Epithelial cell of esophagus (primary cell): Measurements from ENCODE around the gene MYOG.
A peak's percentile ranks its signal among the peaks of the same experiment; 100 is the strongest.

Experiments
- DNase-seq: peaks from one replicate; pipeline ENCODE4 v3.0.0; 2010; ENCODE audit warnings: low read depth
- H3K4me3 ChIP-seq: 2 replicates; pipeline ENCODE4 v1.5.1; 2011; ENCODE audit warnings: mild to moderate bottlenecking, low read length, control low read depth
- TF ChIP-seq, protein P1 (sequence below): IDR thresholded peaks from 2 replicates; pipeline ENCODE4 v1.5.1; 2011; ENCODE audit warnings: low read depth, mild to moderate bottlenecking, low read length, control low read depth, inconsistent platforms; ENCODE audit not compliant: insufficient read depth; ENCODE audit errors: missing control alignments

MYOG gene

DNA sequence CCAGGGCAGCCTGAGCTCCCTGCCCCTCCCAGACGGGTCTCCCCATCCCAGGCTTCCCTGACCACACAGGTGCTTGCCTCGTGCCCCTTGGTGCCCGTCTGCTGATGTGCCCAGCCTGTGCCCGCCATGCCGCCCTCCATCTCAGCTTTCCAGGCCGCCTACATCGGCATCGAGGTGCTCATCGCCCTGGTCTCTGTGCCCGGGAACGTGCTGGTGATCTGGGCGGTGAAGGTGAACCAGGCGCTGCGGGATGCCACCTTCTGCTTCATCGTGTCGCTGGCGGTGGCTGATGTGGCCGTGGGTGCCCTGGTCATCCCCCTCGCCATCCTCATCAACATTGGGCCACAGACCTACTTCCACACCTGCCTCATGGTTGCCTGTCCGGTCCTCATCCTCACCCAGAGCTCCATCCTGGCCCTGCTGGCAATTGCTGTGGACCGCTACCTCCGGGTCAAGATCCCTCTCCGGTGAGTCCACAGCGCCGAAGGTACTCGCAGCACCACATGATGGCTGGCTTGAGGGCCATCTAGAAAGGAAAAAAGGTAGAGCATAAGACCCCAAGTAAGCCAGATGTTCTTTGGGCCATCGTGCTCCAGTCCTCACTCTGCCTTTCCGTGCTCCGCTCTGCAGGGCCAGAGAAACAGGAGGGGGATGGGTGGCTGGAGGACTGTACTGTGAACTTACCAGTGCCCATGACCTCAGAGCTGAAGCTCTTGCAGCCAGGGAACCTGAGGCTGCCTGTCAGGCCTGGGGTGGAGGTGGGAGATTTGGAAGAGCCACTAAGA is 43.1 kb upstream of the MYOG start:
- no peak overlapping the region for H3K4me3 ChIP-seq
- TF ChIP-seq, protein P1, sequence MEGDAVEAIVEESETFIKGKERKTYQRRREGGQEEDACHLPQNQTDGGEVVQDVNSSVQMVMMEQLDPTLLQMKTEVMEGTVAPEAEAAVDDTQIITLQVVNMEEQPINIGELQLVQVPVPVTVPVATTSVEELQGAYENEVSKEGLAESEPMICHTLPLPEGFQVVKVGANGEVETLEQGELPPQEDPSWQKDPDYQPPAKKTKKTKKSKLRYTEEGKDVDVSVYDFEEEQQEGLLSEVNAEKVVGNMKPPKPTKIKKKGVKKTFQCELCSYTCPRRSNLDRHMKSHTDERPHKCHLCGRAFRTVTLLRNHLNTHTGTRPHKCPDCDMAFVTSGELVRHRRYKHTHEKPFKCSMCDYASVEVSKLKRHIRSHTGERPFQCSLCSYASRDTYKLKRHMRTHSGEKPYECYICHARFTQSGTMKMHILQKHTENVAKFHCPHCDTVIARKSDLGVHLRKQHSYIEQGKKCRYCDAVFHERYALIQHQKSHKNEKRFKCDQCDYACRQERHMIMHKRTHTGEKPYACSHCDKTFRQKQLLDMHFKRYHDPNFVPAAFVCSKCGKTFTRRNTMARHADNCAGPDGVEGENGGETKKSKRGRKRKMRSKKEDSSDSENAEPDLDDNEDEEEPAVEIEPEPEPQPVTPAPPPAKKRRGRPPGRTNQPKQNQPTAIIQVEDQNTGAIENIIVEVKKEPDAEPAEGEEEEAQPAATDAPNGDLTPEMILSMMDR = no peak
- DNase-seq = no peak

DNA sequence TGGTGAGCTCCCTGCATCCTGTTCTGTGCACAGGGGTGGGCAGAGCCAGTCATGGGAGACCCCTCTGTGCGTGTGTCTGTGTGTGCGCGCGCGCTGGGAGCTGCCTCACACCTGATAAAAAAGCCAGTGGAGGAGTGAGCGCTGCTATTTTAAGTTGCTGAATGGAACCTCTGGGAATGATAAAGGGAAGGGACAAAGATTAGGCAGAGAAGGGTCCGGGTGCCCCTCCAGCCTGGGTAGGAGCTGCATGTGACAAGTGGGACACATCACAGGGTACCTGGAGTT is 42.6 kb upstream of the MYOG start:
- DNase-seq = no peak
- TF ChIP-seq, protein P1 = no peak
- peak overlapping the region; percentile 33 for H3K4me3 ChIP-seq

DNA sequence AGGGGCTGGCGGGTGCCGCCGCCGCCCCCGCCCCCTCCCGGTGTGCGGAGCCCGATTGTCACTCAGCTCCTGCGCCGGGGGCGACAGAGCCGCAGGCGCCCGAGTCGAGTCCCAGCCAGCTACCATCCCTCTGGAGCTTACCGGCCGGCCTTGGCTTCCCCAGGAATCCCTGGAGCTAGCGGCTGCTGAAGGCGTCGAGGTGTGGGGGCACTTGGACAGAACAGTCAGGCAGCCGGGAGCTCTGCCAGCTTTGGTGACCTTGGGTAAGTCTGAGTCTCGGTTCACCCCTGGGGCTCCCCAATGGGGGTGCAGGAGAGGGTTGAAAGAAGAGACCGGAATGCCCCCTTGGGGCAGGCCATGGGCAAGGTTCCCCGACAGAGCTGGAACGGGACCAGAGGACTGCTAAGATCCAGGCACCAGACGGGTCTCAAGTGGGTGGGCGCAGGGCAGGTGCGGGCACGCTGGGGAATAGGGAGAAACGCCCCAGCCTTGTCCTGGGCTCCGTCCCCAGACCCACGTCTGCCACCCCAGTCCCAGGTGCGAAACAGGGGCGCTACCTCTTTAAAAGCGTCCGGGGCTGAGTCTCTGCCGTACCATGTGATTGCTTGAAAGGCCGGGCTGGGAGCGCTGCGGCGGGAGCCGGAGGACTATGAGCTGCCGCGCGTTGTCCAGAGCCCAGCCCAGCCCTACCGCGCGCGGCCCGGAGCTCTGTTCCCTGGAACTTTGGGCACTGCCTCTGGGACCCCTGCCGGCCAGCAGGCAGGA is 42.0 kb upstream of the MYOG start, which contains the start of gene ADORA1:
Gene ADORA1 (plus strand): TSS at position 61 of the 765 bp plus-strand sequence. CDS start 1,116 bp downstream, outside the sequence.
- TF ChIP-seq, protein P1 = no peak
- H3K4me3 ChIP-seq = peak within 1 kb of the TSS; percentile 33
- DNase-seq = peak; percentile 65

DNA sequence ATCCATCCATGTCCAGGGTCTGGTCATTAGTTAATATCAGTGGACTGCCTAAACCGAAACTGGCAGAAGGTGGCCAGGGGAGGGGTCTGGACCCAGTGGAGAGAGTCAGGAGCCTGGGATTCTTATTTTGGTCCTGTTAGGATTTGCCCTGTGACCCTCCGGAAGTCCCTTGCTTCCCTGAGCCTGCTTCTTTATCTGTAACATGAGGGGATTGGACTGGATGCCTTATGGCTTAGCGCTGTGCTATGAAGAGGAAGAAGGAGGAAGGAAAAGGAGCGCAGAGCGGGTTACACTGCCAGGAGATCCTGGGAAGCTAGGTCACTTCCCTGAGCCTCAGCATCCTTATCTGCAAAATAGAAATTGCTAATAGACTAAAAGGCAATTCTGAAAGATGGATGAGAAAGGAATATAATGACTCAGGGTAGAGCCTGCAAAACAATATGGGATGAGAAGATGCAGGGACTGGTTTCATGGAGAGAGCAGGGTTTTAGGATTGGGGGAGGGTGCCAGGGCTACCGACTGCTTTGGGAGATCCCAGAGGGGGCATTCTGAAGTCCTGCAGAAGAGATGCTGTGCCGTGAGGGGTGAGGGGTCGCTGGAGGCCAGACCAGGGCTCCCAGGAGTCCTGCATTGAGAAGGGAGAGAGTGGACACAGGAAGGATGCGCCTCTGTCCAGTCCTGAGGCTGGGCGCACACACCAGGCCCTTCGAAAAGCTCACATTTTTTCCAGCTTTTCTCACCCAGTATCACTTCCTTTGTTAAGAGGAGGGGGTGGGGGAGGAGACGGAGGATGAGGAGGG is 41.3 kb upstream of the MYOG start:
- DNase-seq = no peak
- TF ChIP-seq, protein P1 = no peak
- no peak overlapping the region for H3K4me3 ChIP-seq

DNA sequence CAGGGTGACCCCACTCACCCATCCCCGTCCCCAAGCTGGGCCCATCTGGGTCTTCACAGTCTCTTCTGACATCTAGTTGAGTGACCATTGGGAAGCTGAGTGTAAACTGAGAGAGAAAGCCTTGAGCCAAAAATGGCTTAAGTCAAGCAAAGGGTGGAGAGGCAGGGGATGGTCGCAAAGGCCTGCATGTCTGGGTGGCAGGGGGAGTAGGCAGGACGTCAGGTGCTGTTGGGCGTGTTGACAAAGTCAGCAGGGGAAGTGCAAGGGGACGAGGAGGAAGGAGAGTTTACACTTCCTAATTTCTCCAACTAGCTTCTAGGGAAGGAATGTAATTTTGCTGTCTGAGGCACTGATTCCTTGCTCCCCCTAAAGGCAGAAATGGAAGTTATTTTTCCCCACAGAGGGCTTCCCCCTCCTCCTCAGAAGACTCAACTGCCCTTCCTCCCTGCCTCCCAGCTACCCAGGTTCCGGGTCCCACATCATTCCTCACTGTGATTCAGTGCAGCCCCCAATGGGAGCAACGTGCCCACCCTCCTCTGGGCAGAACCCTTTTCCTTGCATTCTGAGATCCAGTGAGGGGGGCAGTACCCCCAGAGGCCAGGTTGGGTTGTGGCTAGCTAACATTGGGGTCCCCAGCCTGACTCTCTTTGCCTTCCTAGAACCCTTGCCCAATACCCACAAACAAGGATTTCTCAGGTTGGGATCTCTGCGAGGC is 40.5 kb upstream of the MYOG start:
- DNase-seq = no peak
- TF ChIP-seq, protein P1 = peak; percentile 42
- H3K4me3 ChIP-seq = no peak overlapping the region

DNA sequence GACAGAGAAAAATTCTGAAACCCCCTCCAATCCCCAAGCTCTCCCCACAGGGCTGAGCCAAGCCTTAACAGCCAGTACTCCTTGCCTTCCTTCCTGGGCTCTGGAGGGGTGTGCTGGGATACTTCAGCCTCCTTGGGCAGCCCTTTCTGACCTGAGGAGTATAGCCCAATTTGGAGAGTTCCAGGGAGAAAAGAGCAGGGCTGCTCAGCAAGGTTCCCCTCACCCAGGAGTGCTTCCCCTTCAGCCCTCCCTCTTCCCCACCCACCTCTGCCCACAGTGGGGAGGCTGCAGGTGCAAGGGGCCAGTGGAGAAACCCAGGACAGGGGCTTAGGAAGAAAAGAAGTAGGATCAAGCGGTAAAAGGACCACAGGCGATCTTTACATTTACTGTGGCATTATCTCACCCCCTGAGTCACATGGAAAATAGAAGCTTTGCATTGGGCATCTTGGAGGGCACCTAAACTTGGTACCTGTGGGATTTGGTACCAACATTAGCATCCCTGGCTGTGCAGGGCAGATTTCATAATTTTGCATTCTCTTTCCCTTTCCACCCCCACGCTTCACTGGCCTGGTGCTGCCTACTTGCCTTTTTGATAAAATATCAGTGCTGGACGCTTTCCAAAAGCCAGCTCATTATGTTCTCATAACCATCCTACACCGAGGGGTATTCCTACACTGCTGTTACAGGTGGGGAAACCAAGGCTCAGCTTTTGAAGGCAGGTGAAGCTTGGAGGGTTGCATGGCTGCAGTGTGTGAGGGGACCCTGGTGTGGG is 38.9 kb upstream of the MYOG start:
- TF ChIP-seq, protein P1 = no peak
- peak; percentile 46 for DNase-seq
- H3K4me3 ChIP-seq = no peak overlapping the region
